Ovary (tissue), 9 donors: ENCODE data around the gene SFXN5. TPM values are rescaled to one million over a fixed set of nuclear protein-coding genes. Genes with fewer than 3 reads are reported as not detected.

Experiments used
- DNase-seq, 5 donors: peaks; one replicate each; pipeline ENCODE4 v3.0.0-alpha.2; 2019 to 2020
- H3K27ac ChIP-seq, 2 donors: fragments of 200-600 bp; one replicate each; pipeline versions ENCODE4 v1.5.1 to v1.8.0; 2019 to 2022
- H3K27me3 ChIP-seq: fragments of 200-600 bp; one replicate; pipeline ENCODE4 v1.8.0; 2022
- H3K36me3 ChIP-seq: fragments of 200-600 bp; sonication (generic); one replicate; pipeline ENCODE4 v1.5.1; 2019
- H3K4me1 ChIP-seq: one replicate; pipeline ENCODE4 v1.8.1; 2013; ENCODE audit warnings: mild to moderate bottlenecking, moderate library complexity; ENCODE audit not compliant: insufficient read depth
- H3K4me3 ChIP-seq: fragments of 200-600 bp; sonication (generic); one replicate; pipeline ENCODE4 v1.5.1; 2017
- H3K9me3 ChIP-seq, 2 donors: fragments of 200-600 bp in 1 of 2; sonication (generic) in 1 of 2; one replicate each; pipeline versions ENCODE4 v1.5.1 to v1.8.1; 2013 to 2019; ENCODE audit warnings: mild to moderate bottlenecking in 1 of 2, moderate library complexity in 1 of 2
- EP300 ChIP-seq: sonication (generic); formaldehyde crosslinking; IDR thresholded peaks from one replicate; pipeline ENCODE4 v1.6.1; 2017; ENCODE audit warnings: antibody characterized with exemption
- POLR2A ChIP-seq: fragments of 450-650 bp; IDR thresholded peaks from one replicate; pipeline ENCODE4 v1.6.1; 2017; ENCODE audit warnings: antibody characterized with exemption, mild to moderate bottlenecking, moderate library complexity
- WGBS, 3 donors: extraction: QIAGEN DNeasy Blood & Tissue Kit in 1 of 3; methylation state at CpG; one replicate each; pipeline versions ENCODE4 v1.1.5 to v1.1.7; 2013 to 2017; 5-methylcytosine and 5-hydroxymethylcytosine counted together
- intact Hi-C, 4 donors: fragments of 100-400 bp; cut with DNase I; formaldehyde crosslinking; loops; one replicate each; pipeline versions ENCODE4 v1.11.0 to v1.15.1; 2022 to 2023
- polyA plus RNA-seq, 2 donors: library from polyadenylated mRNA; stranded (reverse); fragments of 200-250 nt in 1 of 2; fragments of 350-450 nt in 1 of 2; fragmentation: Illumina TruSeq in 1 of 2; extraction: RNeasy Lipid Tissue Mini Kit (QIAGEN cat#74804) in 1 of 2; gene quantifications; one replicate each; pipeline ENCODE4 v1.2.3, GENCODE V29; 2013 to 2014
- total RNA-seq, 7 donors: library from RNA; depleted of rRNA in 2 of 7; stranded (reverse); fragments of >200 nt in 2 of 7; fragmentation: NEBNext Ultra II Directional in 3 of 7; extraction: Animal tissue kit (Norgen Biotek cat#: 25700) in 3 of 7; gene quantifications; one replicate each; pipeline versions ENCODE4 v1.1.0 to v1.2.4, GENCODE V29; 2016 to 2023
- TF ChIP-seq, protein P1 (sequence below), 3 donors: fragments of 450-650 bp in 2 of 3; fragments of 200-600 bp in 1 of 3; IDR thresholded peaks; one replicate each; pipeline versions ENCODE4 v1.5.1 to v1.8.0; 2016 to 2022; ENCODE audit warnings: antibody characterized with exemption in 3 of 3, mild to moderate bottlenecking in 1 of 3
- donor health status: DM: no; HTN: no; CAD: no; lungs with moderate emphysema.
- donor health status: DM: no; HTN: no; CAD: no.
- donor health status: Bipolar disorder and iron deficiency.
- donor health status: DM: yes; HTN: yes; CAD: no.
- donor health status: DM: no; HTN: no; CAD: no.
- donor health status: DM: yes; HTN: yes; CAD: no.

SFXN5 gene
- total and polyA plus RNA-seq, 9 donors = 4.3 to 19.3 (median 11.6) TPM

DNA sequence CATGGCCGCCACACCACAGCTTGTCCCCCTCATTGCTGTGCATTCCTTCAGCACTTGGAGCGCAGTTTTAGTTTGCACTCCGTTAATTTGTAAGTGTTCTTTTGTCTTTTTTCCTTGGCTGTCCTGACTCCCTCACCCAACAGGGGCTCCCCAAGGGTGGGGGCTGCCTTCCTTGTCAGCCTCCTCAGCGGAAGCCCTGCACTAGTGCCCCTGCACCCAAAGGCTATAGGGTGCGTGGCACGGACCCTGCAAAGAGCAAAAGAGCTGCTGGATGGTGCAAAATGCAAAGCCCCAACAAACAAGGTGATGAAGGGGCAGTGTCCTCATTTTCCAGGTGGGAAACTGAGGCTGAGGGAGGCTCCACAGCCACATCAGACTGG lies 107.4 kb downstream of the SFXN5 start:
- intact Hi-C loops = no loop called here
- H3K27me3 ChIP-seq = no peaks in the 10 kb centered on the region
- H3K9me3 ChIP-seq = no peaks in the 10 kb centered on the region
- WGBS, 3 donors = 77 to 85% (median 82%) methylated on average over 6 of the region's 6 CpGs
- DNase-seq = no peak
- H3K27ac ChIP-seq = no peak overlapping the region
- no peaks in the 10 kb centered on the region for H3K4me1 ChIP-seq
- TF ChIP-seq POLR2A (no peak), EP300 (no peak)
- TF ChIP-seq, protein P1, sequence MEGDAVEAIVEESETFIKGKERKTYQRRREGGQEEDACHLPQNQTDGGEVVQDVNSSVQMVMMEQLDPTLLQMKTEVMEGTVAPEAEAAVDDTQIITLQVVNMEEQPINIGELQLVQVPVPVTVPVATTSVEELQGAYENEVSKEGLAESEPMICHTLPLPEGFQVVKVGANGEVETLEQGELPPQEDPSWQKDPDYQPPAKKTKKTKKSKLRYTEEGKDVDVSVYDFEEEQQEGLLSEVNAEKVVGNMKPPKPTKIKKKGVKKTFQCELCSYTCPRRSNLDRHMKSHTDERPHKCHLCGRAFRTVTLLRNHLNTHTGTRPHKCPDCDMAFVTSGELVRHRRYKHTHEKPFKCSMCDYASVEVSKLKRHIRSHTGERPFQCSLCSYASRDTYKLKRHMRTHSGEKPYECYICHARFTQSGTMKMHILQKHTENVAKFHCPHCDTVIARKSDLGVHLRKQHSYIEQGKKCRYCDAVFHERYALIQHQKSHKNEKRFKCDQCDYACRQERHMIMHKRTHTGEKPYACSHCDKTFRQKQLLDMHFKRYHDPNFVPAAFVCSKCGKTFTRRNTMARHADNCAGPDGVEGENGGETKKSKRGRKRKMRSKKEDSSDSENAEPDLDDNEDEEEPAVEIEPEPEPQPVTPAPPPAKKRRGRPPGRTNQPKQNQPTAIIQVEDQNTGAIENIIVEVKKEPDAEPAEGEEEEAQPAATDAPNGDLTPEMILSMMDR (IDR thresholded peaks at IDR 0.05) = no peak
- H3K4me3 ChIP-seq = no peak overlapping the region
- H3K36me3 ChIP-seq = no peaks in the 10 kb centered on the region

DNA sequence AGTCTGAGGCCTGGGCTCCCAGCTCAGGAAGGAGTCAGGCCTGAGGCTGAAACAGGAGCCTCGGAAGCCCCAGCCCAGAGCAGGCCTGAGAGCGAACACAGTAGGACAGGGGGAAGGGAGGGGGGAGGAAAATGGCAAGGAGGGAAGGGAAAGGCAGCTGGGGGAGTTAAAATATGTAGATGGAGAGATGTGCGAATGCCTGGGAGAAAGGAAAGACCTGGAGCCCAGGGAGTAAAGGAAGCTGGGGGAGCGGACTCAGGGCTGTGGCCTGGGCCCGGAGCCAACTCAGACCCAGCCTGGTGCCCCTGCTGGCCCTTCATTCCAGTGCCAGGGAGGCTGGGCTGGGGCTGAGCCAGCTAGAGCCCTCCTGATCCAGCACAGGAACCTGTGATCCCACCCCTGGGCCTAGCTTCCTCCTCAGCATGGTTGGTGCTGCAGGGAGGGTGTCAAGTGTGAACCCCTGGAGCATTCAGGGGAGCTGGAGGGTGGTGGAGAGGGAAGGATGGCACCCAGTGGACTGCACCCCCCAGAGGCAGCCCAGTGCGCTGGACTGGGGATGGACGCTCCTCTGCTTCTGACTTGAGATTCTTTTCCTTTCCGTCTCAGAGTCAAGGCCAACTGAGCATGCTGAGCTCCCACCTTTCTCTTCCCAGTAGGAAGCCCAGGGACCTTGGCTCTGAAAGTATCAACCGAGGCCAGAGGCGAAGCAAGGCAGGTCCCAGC lies 107.9 kb downstream of the SFXN5 start:
- no peaks in the 10 kb centered on the region for H3K36me3 ChIP-seq
- no peak overlapping the region for H3K27ac ChIP-seq
- 53 to 62% (median 57%) methylated on average over 10 of the region's 10 CpGs for WGBS, 3 donors
- DNase-seq = no peak
- H3K4me3 ChIP-seq = no peak overlapping the region
- TF ChIP-seq, protein P1 (IDR thresholded peaks at IDR 0.05) = no peak
- TF ChIP-seq POLR2A (no peak), EP300 (no peak)
- no peaks in the 10 kb centered on the region for H3K9me3 ChIP-seq
- no peaks in the 10 kb centered on the region for H3K4me1 ChIP-seq
- H3K27me3 ChIP-seq = no peaks in the 10 kb centered on the region
- intact Hi-C loops = no loop called here

DNA sequence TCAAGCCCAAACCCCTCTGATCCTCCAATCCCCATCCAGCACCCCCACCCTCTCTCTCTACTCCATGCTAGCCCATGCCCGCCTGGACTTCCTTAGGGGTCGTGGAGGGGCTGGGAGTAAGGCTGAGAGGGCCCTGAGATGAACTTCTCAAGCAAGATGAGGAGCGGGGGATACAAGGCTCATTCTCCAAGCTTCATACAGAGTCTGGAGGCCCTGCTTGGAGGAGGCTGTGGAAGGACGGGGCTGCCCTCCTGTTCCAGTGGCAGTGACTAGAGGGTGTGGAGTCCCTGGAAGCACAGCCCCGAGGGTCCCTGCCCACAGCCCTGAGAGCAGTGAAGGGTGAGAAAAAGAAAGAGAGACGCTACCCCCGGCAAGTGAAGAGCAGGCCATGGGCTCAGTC lies 108.6 kb downstream of the SFXN5 start:
- DNase-seq = no peak
- Histone ChIP-seq H3K27ac (no peak overlapping the region), H3K27me3 (no peaks in the 10 kb centered on the region), H3K9me3 (no peaks in the 10 kb centered on the region), H3K36me3 (no peaks in the 10 kb centered on the region), H3K4me1 (no peaks in the 10 kb centered on the region), H3K4me3 (no peak overlapping the region)
- intact Hi-C loops = no loop called here
- TF ChIP-seq POLR2A (no peak), EP300 (no peak)
- TF ChIP-seq, protein P1 (IDR thresholded peaks at IDR 0.05) = no peak
- 84 to 89% (median 85%) methylated on average over 7 of the region's 7 CpGs for WGBS, 3 donors

DNA sequence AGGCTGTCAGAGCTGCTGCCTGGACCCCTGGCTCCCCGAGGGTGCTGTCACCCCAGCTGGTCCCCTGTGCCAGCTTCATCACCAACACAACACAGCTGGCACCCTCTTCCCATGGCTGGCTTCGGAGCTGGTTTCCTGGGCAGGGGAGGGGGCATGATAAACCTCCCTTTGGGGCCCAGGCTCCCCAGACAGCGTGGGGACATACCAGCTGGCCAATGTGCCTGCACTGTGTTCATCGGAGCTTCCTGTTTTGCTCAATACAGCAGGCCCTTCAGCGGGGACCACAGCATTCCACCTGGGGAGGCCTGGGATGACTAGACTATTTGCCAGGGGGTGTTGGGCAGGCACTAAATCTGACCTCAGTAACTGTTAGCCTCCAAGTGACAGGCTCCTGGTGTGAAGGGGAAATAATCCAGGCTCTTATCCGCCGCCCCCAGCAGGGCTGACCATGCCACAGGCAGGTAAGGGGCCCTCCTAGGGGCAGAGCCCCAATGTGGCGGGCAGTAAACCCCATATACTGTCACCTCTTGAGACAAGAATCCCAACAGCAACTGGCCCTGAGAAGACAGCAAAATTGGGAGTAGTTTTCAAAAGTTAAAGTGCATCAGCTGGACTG lies 109.6 kb downstream of the SFXN5 start:
- Histone ChIP-seq H3K4me3 (no peak overlapping the region), H3K36me3 (no peaks in the 10 kb centered on the region), H3K4me1 (no peaks in the 10 kb centered on the region), H3K27me3 (no peaks in the 10 kb centered on the region), H3K9me3 (no peaks in the 10 kb centered on the region), H3K27ac (no peak overlapping the region)
- no peak for DNase-seq
- 86 to 90% (median 87%) methylated on average over 8 of the region's 8 CpGs for WGBS, 3 donors
- intact Hi-C loops = no loop called here
- TF ChIP-seq, protein P1 (IDR thresholded peaks at IDR 0.05) = no peak
- TF ChIP-seq POLR2A = no peak
- no peak for TF ChIP-seq EP300
